Measurements from ENCODE around the gene DUSP6. TPM values are rescaled to one million over a fixed set of nuclear protein-coding genes. Genes with fewer than 3 reads are reported as not detected.
A peak's percentile ranks its signal among the peaks of the same experiment; 100 is the strongest.

DUSP6 gene
- total and polyA plus RNA-seq, 2 of the 13 experiments (the other 11 are each of a cell fraction or from before 2014, with no cell fraction given) = 40.9 to 161 TPM

DNA sequence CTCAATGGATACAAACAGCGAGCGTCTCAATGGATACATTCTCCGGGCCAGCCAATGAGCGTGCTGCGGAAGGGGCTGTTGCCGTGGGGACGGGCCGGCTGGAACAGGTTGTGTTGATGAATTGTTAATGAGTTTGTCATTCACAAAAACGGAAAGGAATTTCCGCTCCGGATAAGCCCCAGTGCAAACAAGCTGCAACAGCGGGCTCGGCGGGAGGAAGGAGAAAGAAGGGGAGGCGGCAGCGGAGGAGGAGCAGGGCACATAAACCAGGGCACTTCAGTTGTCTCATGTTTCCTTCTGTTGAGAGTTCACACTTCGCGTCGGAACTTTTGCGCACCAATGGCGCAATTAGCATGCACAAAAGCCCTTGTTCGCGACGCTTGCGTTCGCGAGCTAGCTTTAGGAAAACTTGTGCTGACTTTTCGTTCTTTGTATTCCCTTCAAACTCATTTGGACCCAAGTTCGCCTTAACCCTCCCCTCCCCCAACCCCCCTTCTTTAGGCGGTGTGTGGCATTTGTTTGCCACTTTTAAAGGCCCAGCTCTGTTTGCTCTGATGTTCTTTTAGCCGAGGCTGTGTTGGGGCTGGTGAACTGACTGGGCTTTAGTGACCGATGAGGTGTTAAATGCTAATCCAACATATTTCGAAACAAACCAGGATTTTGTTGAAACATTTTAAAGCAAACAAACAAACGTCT, at the start of gene DUSP6 (continued):
- TF ChIP-seq CC2D1A (CRISPR knock-in tag; IDR thresholded peaks at IDR 0.05) (no peak), ZNF83 (CRISPR knock-in tag; IDR thresholded peaks at IDR 0.05; ENCODE audit: borderline replicate concordance) (0 out of 2 replicates have a peak, but pooled peaks have one; percentile 57), TBL1XR1 (IDR thresholded peaks at IDR 0.05; ENCODE audit: borderline replicate concordance, low read length, partially characterized antibody) (peak; percentile 59), ELF1 (CRISPR knock-in tag; IDR thresholded peaks at IDR 0.05) (peak; percentile 62; the same call in 1 of the 2 replicates), ZNF460 (CRISPR knock-in tag; IDR thresholded peaks at IDR 0.05; ENCODE audit: borderline replicate concordance) (no peak), HNF1B (CRISPR knock-in tag; IDR thresholded peaks at IDR 0.05) (peak; percentile 97), NBN (conservative IDR thresholded peaks at IDR 0.05) (no peak), ISX (CRISPR knock-in tag; conservative IDR thresholded peaks at IDR 0.05) (no peak), ZNF564 (CRISPR knock-in tag; IDR thresholded peaks at IDR 0.05) (no peak; the same call in 1 of the 2 replicates)
- TF ChIP-seq, protein P1, sequence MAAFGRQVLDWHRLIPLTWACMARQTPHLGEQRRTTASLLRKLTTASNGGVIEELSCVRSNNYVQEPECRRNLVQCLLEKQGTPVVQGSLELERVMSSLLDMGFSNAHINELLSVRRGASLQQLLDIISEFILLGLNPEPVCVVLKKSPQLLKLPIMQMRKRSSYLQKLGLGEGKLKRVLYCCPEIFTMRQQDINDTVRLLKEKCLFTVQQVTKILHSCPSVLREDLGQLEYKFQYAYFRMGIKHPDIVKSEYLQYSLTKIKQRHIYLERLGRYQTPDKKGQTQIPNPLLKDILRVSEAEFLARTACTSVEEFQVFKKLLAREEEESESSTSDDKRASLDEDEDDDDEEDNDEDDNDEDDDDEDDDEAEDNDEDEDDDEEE (CRISPR knock-in tag; IDR thresholded peaks at IDR 0.05) = no peak
- TF ChIP-seq, protein P2, sequence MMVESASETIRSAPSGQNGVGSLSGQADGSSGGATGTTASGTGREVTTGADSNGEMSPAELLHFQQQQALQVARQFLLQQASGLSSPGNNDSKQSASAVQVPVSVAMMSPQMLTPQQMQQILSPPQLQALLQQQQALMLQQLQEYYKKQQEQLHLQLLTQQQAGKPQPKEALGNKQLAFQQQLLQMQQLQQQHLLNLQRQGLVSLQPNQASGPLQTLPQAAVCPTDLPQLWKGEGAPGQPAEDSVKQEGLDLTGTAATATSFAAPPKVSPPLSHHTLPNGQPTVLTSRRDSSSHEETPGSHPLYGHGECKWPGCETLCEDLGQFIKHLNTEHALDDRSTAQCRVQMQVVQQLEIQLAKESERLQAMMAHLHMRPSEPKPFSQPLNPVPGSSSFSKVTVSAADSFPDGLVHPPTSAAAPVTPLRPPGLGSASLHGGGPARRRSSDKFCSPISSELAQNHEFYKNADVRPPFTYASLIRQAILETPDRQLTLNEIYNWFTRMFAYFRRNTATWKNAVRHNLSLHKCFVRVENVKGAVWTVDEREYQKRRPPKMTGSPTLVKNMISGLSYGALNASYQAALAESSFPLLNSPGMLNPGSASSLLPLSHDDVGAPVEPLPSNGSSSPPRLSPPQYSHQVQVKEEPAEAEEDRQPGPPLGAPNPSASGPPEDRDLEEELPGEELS (CRISPR knock-in tag; IDR thresholded peaks at IDR 0.05) = peak; percentile 99
- TF ChIP-seq, protein P3, sequence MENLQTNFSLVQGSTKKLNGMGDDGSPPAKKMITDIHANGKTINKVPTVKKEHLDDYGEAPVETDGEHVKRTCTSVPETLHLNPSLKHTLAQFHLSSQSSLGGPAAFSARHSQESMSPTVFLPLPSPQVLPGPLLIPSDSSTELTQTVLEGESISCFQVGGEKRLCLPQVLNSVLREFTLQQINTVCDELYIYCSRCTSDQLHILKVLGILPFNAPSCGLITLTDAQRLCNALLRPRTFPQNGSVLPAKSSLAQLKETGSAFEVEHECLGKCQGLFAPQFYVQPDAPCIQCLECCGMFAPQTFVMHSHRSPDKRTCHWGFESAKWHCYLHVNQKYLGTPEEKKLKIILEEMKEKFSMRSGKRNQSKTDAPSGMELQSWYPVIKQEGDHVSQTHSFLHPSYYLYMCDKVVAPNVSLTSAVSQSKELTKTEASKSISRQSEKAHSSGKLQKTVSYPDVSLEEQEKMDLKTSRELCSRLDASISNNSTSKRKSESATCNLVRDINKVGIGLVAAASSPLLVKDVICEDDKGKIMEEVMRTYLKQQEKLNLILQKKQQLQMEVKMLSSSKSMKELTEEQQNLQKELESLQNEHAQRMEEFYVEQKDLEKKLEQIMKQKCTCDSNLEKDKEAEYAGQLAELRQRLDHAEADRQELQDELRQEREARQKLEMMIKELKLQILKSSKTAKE (CRISPR knock-in tag; IDR thresholded peaks at IDR 0.05; ENCODE audit: borderline replicate concordance) = peak; percentile 93
- TF ChIP-seq, protein P4, sequence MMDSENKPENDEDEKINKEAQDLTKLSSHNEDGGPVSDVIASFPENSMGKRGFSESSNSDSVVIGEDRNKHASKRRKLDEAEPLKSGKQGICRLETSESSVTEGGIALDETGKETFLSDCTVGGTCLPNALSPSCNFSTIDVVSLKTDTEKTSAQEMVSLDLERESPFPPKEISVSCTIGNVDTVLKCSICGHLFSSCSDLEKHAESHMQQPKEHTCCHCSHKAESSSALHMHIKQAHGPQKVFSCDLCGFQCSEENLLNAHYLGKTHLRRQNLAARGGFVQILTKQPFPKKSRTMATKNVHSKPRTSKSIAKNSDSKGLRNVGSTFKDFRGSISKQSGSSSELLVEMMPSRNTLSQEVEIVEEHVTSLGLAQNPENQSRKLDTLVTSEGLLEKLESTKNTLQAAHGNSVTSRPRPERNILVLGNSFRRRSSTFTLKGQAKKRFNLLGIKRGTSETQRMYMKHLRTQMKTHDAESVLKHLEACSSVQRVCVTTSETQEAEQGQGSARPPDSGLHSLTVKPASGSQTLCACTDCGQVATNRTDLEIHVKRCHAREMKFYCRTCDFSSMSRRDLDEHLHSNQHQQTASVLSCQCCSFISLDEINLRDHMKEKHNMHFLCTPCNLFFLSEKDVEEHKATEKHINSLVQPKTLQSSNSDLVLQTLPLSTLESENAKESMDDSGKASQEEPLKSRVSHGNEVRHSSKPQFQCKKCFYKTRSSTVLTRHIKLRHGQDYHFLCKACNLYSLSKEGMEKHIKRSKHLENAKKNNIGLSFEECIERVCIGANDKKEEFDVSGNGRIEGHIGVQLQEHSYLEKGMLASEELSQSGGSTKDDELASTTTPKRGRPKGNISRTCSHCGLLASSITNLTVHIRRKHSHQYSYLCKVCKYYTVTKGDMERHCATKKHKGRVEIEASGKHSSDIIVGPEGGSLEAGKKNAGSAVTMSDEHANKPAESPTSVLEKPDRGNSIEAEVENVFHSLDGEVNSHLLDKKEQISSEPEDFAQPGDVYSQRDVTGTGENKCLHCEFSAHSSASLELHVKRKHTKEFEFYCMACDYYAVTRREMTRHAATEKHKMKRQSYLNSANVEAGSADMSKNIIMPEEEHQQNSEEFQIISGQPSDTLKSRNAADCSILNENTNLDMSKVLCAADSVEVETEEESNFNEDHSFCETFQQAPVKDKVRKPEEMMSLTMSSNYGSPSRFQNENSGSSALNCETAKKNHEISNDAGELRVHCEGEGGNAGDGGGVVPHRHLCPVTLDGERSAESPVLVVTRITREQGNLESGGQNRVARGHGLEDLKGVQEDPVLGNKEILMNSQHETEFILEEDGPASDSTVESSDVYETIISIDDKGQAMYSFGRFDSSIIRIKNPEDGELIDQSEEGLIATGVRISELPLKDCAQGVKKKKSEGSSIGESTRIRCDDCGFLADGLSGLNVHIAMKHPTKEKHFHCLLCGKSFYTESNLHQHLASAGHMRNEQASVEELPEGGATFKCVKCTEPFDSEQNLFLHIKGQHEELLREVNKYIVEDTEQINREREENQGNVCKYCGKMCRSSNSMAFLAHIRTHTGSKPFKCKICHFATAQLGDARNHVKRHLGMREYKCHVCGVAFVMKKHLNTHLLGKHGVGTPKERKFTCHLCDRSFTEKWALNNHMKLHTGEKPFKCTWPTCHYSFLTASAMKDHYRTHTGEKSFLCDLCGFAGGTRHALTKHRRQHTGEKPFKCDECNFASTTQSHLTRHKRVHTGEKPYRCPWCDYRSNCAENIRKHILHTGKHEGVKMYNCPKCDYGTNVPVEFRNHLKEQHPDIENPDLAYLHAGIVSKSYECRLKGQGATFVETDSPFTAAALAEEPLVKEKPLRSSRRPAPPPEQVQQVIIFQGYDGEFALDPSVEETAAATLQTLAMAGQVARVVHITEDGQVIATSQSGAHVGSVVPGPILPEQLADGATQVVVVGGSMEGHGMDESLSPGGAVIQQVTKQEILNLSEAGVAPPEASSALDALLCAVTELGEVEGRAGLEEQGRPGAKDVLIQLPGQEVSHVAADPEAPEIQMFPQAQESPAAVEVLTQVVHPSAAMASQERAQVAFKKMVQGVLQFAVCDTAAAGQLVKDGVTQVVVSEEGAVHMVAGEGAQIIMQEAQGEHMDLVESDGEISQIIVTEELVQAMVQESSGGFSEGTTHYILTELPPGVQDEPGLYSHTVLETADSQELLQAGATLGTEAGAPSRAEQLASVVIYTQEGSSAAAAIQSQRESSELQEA (CRISPR knock-in tag; IDR thresholded peaks at IDR 0.05; ENCODE audit: not compliant biosample characterization) = no peak
